SKM-1 (cell line): Measurements from ENCODE around the gene PRDM1.

Experiments
- DNase-seq: peaks from one replicate; lab custom pipeline; 2025; ENCODE audit not compliant: unreplicated experiment; lab: John Stamatoyannopoulos, UW

PRDM1 gene

DNA sequence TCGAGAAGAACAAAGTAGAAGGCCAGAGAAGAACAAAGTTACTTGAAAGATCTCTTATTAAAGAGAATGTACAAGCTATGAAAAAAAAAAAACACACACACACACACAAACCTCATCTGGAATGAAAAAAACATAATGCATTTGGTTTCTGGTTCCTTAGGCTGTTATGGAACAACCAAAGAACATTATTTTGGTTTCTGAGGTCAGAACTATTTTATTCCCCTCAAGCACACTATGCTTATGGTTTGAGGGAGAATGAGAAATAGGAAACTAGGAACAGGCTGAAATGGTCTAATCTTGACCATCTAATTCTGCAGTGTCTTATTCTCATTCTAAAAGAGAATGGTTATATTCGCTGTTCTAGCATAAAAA lies 8.8 kb downstream of the PRDM1 start:
- DNase-seq: no peak

DNA sequence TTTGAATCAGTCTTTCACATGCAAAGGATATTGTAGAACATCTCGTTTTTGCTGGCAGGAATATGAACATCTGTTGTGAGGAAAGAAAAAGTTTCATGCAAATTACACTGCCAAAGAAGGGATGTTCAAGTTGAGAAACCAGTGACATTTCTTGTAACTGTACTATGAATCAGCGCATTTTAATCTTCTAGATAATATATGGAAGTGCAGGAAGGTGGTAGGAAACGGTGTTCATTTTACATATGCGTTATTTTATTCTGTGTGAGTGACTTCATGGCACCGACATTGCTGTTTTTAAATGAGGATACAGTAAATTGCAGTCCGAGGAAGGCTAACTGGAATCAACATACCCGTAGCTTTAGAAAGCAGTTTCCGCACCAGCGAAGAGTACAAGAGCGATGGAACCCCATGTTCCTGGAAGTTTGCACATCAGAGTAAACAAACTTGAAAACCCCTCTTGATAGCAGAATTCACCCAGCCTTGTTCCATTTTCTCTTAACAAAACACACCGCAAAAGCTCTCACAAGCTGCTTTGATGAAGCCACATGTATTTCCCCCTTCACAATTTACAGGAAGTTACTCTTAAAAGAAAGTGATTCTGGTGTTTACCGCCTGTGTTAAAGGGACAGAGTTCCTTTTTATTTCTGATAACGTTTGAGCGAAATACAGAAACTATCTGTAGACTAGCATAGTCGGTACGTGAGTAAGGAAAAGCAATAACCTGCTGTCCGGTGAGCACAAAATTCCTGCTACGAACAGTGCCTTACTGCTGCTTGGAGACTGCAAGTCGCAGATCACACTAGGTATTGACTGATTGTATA lies 11.5 kb downstream of the PRDM1 start:
- peak; percentile 46 for DNase-seq

- no peak for DNase-seq
These were observed 12.5 kb downstream of the PRDM1 start for GRCh38 chr6:106098383-106099234.

DNA sequence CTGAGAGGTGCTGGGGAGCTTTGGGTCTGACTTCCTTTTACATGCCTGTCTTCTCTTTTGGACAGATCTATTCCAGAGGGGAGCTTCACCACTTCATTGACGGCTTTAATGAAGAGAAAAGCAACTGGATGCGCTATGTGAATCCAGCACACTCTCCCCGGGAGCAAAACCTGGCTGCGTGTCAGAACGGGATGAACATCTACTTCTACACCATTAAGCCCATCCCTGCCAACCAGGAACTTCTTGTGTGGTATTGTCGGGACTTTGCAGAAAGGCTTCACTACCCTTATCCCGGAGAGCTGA lies 13.1 kb downstream of the PRDM1 start:
- DNase-seq: no peak

DNA sequence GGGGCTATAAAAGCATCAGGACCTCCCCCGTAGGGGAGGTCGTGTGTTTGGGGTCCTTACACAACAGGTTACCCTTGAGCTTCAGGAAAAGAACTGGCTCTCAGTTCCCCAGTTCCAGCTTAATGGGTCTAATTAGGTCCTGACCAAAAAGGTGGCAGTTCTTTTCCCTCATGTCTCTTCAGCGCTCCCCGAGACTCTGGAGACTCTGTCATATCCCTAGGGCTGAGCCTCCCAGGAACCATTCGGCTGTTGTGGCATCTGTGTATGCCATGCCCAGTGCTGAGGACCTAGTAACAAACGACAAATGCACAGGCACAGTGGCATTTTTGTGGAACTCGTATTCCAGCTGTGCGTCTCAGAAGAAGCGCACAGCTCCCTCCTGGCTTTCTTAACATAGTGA lies 14.6 kb downstream of the PRDM1 start:
- DNase-seq: no peak

DNA sequence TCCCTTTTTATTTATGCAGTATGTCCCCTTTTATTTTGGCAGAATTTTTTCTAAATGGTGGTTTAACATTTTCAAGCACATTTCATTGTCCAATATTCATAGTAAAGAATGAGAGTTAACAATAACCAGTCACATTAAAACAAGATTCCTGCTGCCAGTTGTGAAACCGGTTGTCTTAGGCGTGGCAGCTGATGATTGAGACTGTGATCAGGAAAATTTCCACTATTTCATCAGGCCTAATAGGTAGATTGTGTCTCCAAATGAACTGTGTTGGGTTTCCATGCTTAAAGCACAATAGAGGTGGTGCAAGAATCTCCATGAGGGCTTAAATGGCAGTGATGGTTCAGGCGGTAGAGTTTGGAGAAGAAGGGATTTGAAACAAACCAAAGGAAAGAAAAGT lies 15.3 kb downstream of the PRDM1 start:
- no peak for DNase-seq

GRCh38 chr6:106102034-106102433 lies 15.9 kb downstream of the PRDM1 start:
- DNase-seq: no peak

DNA sequence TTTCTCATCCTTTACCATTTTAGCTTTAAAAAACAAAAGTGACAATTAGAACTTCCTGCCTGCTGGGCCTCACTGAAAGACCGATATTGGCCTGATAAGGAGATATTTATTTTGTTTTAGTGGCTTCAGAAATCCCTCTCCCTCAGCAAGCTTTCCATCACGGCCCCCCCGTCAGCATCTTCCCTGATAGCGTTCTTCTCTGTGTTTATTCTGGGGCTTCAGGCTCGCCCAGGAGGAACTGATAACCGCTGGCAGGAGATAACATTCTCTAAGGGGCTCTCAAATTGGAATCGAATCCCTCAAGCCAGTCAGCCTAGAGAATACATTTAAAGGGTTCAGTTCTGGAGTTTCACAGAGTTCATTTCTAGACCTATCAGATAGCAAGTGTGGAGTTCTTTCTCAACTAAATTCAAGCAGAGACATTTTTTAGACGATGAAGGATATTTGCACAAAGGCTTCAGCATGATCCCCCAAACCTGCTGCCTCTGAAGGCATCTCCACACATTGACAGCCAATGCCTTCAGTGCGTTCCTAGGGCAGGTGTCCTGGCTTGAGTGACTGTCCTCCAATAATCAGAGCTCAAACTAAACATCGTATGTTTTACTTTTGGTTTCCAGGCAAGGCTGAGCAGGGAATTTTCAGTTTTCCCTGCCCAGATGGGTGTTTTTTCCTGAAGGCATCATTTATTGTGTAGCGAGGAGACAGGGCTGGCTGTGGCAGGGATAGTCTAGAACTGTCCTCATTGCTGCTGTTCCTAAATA lies 17.0 kb downstream of the PRDM1 start:
- no peak for DNase-seq

DNA sequence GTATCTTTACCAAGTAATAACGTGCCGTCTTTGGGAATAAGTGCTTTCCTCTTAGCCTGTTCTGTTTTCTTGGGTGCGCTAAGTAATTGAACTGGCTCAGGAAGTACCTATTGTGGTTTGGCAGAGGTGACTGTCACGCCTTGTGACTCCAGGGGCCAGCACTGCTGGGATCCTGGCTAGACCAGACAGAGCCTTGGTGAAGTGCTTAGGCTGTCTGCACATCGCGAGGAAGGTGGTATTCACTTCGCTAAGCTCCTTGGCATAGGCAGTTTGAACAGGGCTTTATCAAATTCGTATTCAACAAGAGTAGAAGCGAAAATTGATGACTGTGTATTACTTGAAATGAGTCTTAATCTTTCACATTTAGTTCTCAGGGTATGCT lies 17.6 kb downstream of the PRDM1 start:
- no peak for DNase-seq

GRCh38 chr6:106104476-106104875 lies 18.3 kb downstream of the PRDM1 start:
- no peak for DNase-seq

DNA sequence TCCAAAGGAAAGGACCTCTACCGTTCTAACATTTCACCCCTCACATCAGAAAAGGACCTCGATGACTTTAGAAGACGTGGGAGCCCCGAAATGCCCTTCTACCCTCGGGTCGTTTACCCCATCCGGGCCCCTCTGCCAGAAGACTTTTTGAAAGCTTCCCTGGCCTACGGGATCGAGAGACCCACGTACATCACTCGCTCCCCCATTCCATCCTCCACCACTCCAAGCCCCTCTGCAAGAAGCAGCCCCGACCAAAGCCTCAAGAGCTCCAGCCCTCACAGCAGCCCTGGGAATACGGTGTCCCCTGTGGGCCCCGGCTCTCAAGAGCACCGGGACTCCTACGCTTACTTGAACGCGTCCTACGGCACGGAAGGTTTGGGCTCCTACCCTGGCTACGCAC lies 18.8 kb downstream of the PRDM1 start:
- no peak for DNase-seq

- no peak for DNase-seq
These were observed 19.4 kb downstream of the PRDM1 start for GRCh38 chr6:106105493-106105892.

DNA sequence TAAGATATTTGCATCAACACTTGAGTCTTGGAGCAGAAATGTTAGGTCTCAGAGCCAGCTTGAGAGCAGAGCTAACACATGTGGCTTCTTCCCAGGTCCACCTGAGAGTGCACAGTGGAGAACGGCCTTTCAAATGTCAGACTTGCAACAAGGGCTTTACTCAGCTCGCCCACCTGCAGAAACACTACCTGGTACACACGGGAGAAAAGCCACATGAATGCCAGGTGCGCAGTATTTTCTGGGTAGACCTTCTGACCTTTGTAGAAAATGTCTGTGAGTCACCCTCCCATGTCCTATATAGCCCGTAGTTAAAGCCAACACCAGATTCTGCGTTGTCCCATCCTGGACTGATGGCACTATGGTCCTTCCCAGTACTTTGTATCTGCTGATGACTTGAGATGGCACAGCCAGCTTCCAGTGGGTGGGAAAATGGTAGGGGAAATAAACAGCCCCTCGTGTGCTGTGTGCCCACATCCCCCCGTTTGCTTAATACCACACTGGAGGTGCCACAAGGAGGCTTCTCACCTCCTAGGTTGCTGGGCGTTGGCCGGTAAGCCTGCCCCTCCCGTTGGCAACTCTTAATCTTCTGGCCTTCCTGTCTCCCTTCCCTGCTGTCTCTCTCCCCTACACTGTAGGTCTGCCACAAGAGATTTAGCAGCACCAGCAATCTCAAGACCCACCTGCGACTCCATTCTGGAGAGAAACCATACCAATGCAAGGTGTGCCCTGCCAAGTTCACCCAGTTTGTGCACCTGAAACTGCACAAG lies 20.3 kb downstream of the PRDM1 start:
- DNase-seq: no peak

GRCh38 chr6:106107043-106107613 lies 21.0 kb downstream of the PRDM1 start:
- DNase-seq: no peak

DNA sequence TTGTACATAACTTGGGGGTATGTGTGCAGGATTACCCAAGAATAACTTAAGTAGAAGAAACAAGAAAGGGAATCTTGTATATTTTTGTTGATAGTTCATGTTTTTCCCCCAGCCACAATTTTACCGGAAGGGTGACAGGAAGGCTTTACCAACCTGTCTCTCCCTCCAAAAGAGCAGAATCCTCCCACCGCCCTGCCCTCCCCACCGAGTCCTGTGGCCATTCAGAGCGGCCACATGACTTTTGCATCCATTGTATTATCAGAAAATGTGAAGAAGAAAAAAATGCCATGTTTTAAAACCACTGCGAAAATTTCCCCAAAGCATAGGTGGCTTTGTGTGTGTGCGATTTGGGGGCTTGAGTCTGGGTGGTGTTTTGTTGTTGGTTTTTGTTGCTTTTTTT lies 22.0 kb downstream of the PRDM1 start:
- DNase-seq: no peak

- DNase-seq: no peak
These were observed 22.9 kb downstream of the PRDM1 start for GRCh38 chr6:106109029-106109428.

- no peak for DNase-seq
These were observed 24.2 kb downstream of the PRDM1 start for GRCh38 chr6:106110164-106110826.

DNA sequence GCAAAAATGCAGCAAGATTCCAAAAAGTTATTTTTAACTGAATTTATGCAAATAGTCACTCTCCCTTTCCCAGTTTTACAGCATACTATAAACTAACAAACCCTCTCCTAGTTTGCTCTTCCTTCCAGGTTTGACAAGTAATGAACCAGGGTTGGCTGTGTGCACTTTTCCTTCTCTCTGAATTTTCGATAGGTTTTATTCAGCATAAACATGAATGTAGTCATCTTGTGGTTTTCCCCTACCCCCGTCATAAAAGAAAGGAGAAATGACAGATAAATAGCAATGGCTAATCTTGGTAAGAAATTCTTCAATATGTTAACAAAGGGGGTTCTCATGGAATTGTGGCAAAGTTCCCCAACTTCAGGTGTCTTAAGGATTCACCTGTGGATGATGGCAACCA lies 26.3 kb downstream of the PRDM1 start:
- DNase-seq: no peak

- DNase-seq: no peak
These were observed 27.3 kb downstream of the PRDM1 start for GRCh38 chr6:106113256-106113959.

DNA sequence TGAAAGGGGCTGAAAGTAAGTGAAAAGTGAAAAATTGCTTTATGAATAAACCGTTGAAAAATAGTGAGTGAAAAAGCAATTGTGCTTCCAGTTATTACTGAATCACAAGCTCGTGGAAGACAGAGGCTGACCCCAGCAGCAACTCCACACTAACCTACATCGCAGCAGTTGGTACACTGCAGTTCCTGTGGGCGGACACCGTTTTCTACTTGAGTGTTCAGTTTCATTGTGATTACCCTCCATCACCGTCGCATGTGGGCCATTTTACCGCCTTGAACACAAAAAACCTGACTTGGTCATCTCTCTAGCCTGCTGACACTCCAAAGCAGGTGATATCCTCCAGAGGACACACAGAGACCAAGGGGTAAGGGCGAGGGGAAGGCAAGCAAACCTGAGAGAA lies 28.4 kb downstream of the PRDM1 start:
- DNase-seq: no peak
